H9 (cell line): Measurements from ENCODE around the gene LKAAEAR1. TPM values are rescaled to one million over a fixed set of nuclear protein-coding genes. Genes with fewer than 3 reads are reported as not detected.

Experiments used
- DNase-seq: peaks from one replicate; pipeline ENCODE4 v3.0.0-alpha.2; 2017
- H2AFZ ChIP-seq: one replicate; pipeline ENCODE4 v1.6.1; 2013; ENCODE audit warnings: mild to moderate bottlenecking, low read length, control low read depth, moderate library complexity
- H2AK5ac ChIP-seq: 2 replicates; pipeline ENCODE4 v1.6.1; 2013; ENCODE audit warnings: low read length, control low read depth, mixed read lengths; ENCODE audit not compliant: insufficient read length
- H2BK120ac ChIP-seq: one replicate; pipeline ENCODE4 v1.6.1; 2013; ENCODE audit warnings: low read depth, mild to moderate bottlenecking, low read length, control low read depth, inconsistent platforms; ENCODE audit not compliant: poor library complexity, severe bottlenecking
- H2BK12ac ChIP-seq: 2 replicates; pipeline ENCODE4 v1.6.1; 2013; ENCODE audit warnings: low read length, control low read depth, mixed read lengths, low read depth; ENCODE audit not compliant: insufficient read length
- H2BK15ac ChIP-seq: 2 replicates; pipeline ENCODE4 v1.6.1; 2013; ENCODE audit warnings: low read depth, low read length, control low read depth
- H2BK20ac ChIP-seq: one replicate; pipeline ENCODE4 v1.6.1; 2013; ENCODE audit warnings: low read depth, mild to moderate bottlenecking, low read length, control low read depth, inconsistent platforms; ENCODE audit not compliant: poor library complexity, severe bottlenecking
- H2BK5ac ChIP-seq: 2 replicates; pipeline ENCODE4 v1.6.1; 2013; ENCODE audit warnings: low read length, control low read depth, mixed read lengths; ENCODE audit not compliant: insufficient read length
- H3K14ac ChIP-seq: 2 replicates; pipeline ENCODE4 v1.6.1; 2013; ENCODE audit warnings: low read length, control low read depth; ENCODE audit not compliant: insufficient read depth
- H3K18ac ChIP-seq: 2 replicates; pipeline ENCODE4 v1.6.1; 2013; ENCODE audit warnings: low read depth, mild to moderate bottlenecking, mixed read lengths, low read length, control low read depth; ENCODE audit not compliant: insufficient read length
- H3K23ac ChIP-seq: 2 replicates; pipeline ENCODE4 v1.6.1; 2013; ENCODE audit warnings: low read length, control low read depth, mixed read lengths, low read depth; ENCODE audit not compliant: insufficient read length
- H3K23me2 ChIP-seq: 2 replicates; pipeline ENCODE4 v1.6.1; 2013; ENCODE audit warnings: low read depth, mild to moderate bottlenecking, mixed read lengths, low read length, control low read depth; ENCODE audit not compliant: insufficient read length, poor library complexity, severe bottlenecking
- H3K27ac ChIP-seq: 2 replicates; pipeline ENCODE4 v1.5.1; 2013; ENCODE audit warnings: low read length, control low read depth, mixed read lengths, low read depth; ENCODE audit not compliant: insufficient read length
- H3K27me3 ChIP-seq: 2 replicates; pipeline ENCODE4 v1.6.1; 2013; ENCODE audit warnings: low read length, control low read depth, inconsistent platforms; ENCODE audit not compliant: insufficient read depth
- H3K4ac ChIP-seq: 2 replicates; pipeline ENCODE4 v1.6.1; 2013; ENCODE audit warnings: low read depth, mild to moderate bottlenecking, control low read depth, inconsistent platforms, low read length, moderate library complexity
- H3K4me1 ChIP-seq: 2 replicates; pipeline ENCODE4 v1.6.1; 2013; ENCODE audit warnings: low read length, control low read depth, inconsistent platforms; ENCODE audit not compliant: insufficient read depth
- H3K4me2 ChIP-seq: 2 replicates; pipeline ENCODE4 v1.6.1; 2013; ENCODE audit warnings: low read length, control low read depth, mixed read lengths; ENCODE audit not compliant: insufficient read length, insufficient read depth
- H3K56ac ChIP-seq: 2 replicates; pipeline ENCODE4 v1.6.1; 2013; ENCODE audit warnings: low read depth, mild to moderate bottlenecking, mixed read lengths, low read length, control low read depth; ENCODE audit not compliant: insufficient read length
- H3K79me1 ChIP-seq: 2 replicates; pipeline ENCODE4 v1.6.1; 2013; ENCODE audit warnings: low read depth, mild to moderate bottlenecking, moderate library complexity, low read length, control low read depth, inconsistent platforms; ENCODE audit not compliant: insufficient read depth, poor library complexity, severe bottlenecking
- H3K79me2 ChIP-seq: 2 replicates; pipeline ENCODE4 v1.6.1; 2013; ENCODE audit warnings: low read length, control low read depth, inconsistent platforms; ENCODE audit not compliant: insufficient read depth
- H3K9ac ChIP-seq: 2 replicates; pipeline ENCODE4 v1.6.1; 2013; ENCODE audit warnings: low read length, control low read depth, mixed read lengths; ENCODE audit not compliant: insufficient read length; ENCODE audit errors: extremely low read depth
- H3K9me3 ChIP-seq: one replicate; pipeline ENCODE4 v1.6.1; 2013; ENCODE audit warnings: low read depth, low read length, inconsistent platforms; ENCODE audit not compliant: control insufficient read depth
- H3T11ph ChIP-seq: one replicate; pipeline ENCODE4 v1.6.1; 2013; ENCODE audit warnings: mild to moderate bottlenecking, low read length, control low read depth, inconsistent platforms
- H4K20me1 ChIP-seq: one replicate; pipeline ENCODE4 v1.6.1; 2013; ENCODE audit not compliant: control insufficient read depth, insufficient read length, insufficient read depth
- H4K5ac ChIP-seq: 2 replicates; pipeline ENCODE4 v1.6.1; 2013; ENCODE audit warnings: low read depth, mild to moderate bottlenecking, mixed read lengths, low read length, control low read depth; ENCODE audit not compliant: insufficient read length
- H4K8ac ChIP-seq: replicated peaks from 2 replicates; pipeline ENCODE4 v1.6.1; 2013; ENCODE audit warnings: low read length, control low read depth, mixed read lengths, low read depth; ENCODE audit not compliant: insufficient read length
- H4K91ac ChIP-seq: 2 replicates; pipeline ENCODE4 v1.6.1; 2013; ENCODE audit warnings: low read depth, mild to moderate bottlenecking, moderate library complexity, mixed read lengths, low read length, control low read depth; ENCODE audit not compliant: insufficient read length
- H3K27ac Mint-ChIP-seq, 3 experiments: 2 replicates in 2 of 3; 3 replicates in 1 of 3; pipeline ENCODE4 v1.8.0; 2020 to 2021; ENCODE audit warnings: mixed read lengths in 3 of 3, mild to moderate bottlenecking in 1 of 3, moderate library complexity in 1 of 3
- H3K27me3 Mint-ChIP-seq: 2 replicates; pipeline ENCODE4 v1.8.0; 2021; ENCODE audit warnings: low read depth, mild to moderate bottlenecking, moderate library complexity, mixed read lengths
- H3K36me3 Mint-ChIP-seq, 3 experiments: 2 replicates in 2 of 3; 3 replicates in 1 of 3; pipeline ENCODE4 v1.8.0; 2020 to 2021; ENCODE audit warnings: low read depth in 3 of 3, mixed read lengths in 3 of 3; ENCODE audit not compliant: insufficient read depth in 1 of 3
- H3K4me1 Mint-ChIP-seq, 2 experiments: 2 replicates each; pipeline ENCODE4 v1.8.0; 2020; ENCODE audit warnings: mixed read lengths in 2 of 2
- H3K4me3 Mint-ChIP-seq, 2 experiments: 2 replicates in 1 of 2; 3 replicates in 1 of 2; pipeline ENCODE4 v1.8.0; 2020 to 2021; ENCODE audit warnings: mild to moderate bottlenecking in 2 of 2, mixed read lengths in 2 of 2, moderate library complexity in 1 of 2
- H3K9me3 Mint-ChIP-seq, 2 experiments: 2 replicates in 1 of 2; 3 replicates in 1 of 2; pipeline ENCODE4 v1.8.0; 2020; ENCODE audit warnings: mild to moderate bottlenecking in 2 of 2, mixed read lengths in 2 of 2, moderate library complexity in 1 of 2
- WGBS: extraction: QIAGEN DNeasy Blood & Tissue Kit; methylation state at CpG from one replicate; pipeline ENCODE4 v1.1.7; 2013; ENCODE audit warnings: missing lambda C conversion rate, low lambda C conversion rate, mixed read lengths; ENCODE audit not compliant: insufficient read length; ENCODE audit errors: extremely low coverage; 5-methylcytosine and 5-hydroxymethylcytosine counted together
- total RNA-seq: library from RNA; stranded (reverse); gene quantifications from 2 replicates; pipeline ENCODE4 v1.2.1, GENCODE V29; 2021
- TF ChIP-seq, protein P1 (sequence below): fragments of 200-600 bp; sonication (generic); conservative IDR thresholded peaks from 3 replicates; pipeline ENCODE4 v1.8.0; 2021; ENCODE audit warnings: antibody characterized with exemption, mild to moderate bottlenecking

LKAAEAR1 gene
- total RNA-seq, 1 experiment from 2014 or later: 0.39 TPM

DNA sequence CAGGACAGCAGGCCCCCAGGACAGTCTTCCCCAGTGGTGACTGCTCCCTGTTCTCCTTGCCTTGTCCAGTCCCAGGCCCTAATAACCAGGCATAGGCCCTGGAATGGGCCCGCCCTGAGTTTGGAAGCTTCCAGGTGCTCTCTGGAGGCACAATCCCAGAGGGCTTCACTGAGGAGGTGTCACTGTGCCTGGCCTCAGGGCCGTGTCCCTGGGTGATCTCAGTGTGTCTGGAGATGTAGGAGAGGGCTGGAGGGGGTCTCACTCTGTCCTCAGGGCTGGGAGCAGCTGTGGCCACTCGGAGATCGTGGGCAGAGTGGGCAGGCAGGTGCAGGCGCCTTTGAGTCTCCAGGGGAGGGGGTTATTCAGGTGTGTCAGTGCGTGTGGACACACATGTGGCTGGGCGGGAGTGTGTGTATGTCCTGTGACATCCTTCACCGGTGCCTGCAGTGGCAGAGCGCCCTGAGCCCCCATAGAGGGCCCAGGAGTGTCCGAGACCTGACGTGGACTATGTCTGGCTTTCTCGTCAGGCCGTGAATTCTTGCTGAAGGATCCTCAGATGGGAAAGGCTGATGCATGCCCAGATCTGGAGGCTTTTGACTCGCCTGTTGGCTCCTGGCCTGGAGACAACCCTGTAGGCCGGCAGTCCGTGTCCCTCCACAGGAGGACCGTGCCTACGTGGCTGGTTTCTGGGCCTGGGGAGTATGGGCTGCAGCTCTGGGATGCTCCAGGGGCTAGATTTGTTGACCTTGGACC is 28.7 kb upstream of the LKAAEAR1 start:
- H4K8ac ChIP-seq: no peak overlapping the region
- WGBS: no CpG with 5 or more reads among the region's 18 CpGs
- H3K79me2 ChIP-seq: no peaks in the 10 kb centered on the region
- H3K56ac ChIP-seq: no peak overlapping the region
- Mint-ChIP-seq H3K27ac (no peak overlapping the region), H3K27me3 (peaks cover 6% of the 10 kb centered on the region; the same call in 1 of the 2 replicates), H3K4me1 (no peaks in the 10 kb centered on the region; a peak in 1 of 4 replicates), H3K9me3 (no peaks in the 10 kb centered on the region), H3K4me3 (no peak overlapping the region), H3K36me3 (no peaks in the 10 kb centered on the region)
- H3T11ph ChIP-seq: no peak overlapping the region
- no peak overlapping the region for H2AFZ ChIP-seq
- DNase-seq: no peak
- H3K4me2 ChIP-seq: no peak overlapping the region
- H2BK120ac ChIP-seq: no peak overlapping the region
- H3K27ac ChIP-seq: no peak overlapping the region
- no peak overlapping the region for H2BK5ac ChIP-seq
- no peak overlapping the region for H2BK20ac ChIP-seq
- no peak overlapping the region for H3K14ac ChIP-seq
- no peak overlapping the region for H2BK12ac ChIP-seq
- H3K9me3 ChIP-seq: no peaks in the 10 kb centered on the region
- H3K23me2 ChIP-seq: no peaks in the 10 kb centered on the region
- H4K91ac ChIP-seq: no peak overlapping the region
- H3K27me3 ChIP-seq: no peaks in the 10 kb centered on the region
- no peak overlapping the region for H2AK5ac ChIP-seq
- H3K4me1 ChIP-seq: no peaks in the 10 kb centered on the region
- H4K20me1 ChIP-seq: peaks cover 3% of the 10 kb centered on the region
- no peaks in the 10 kb centered on the region for H3K79me1 ChIP-seq
- no peak overlapping the region for H3K4ac ChIP-seq
- H2BK15ac ChIP-seq: no peak overlapping the region
- H3K9ac ChIP-seq: no peak overlapping the region
- H3K18ac ChIP-seq: no peak overlapping the region
- no peak overlapping the region for H3K23ac ChIP-seq
- H4K5ac ChIP-seq: no peak overlapping the region
- TF ChIP-seq, protein P1, sequence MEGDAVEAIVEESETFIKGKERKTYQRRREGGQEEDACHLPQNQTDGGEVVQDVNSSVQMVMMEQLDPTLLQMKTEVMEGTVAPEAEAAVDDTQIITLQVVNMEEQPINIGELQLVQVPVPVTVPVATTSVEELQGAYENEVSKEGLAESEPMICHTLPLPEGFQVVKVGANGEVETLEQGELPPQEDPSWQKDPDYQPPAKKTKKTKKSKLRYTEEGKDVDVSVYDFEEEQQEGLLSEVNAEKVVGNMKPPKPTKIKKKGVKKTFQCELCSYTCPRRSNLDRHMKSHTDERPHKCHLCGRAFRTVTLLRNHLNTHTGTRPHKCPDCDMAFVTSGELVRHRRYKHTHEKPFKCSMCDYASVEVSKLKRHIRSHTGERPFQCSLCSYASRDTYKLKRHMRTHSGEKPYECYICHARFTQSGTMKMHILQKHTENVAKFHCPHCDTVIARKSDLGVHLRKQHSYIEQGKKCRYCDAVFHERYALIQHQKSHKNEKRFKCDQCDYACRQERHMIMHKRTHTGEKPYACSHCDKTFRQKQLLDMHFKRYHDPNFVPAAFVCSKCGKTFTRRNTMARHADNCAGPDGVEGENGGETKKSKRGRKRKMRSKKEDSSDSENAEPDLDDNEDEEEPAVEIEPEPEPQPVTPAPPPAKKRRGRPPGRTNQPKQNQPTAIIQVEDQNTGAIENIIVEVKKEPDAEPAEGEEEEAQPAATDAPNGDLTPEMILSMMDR: no peak
